ENCODE measurements around the gene MYCBP2.
"Not testable (repeated sequence)": the region's sequence is repeated elsewhere in the genome, so short reads cannot be mapped to it uniquely, and the experiment has no call there.

Gene MYCBP2

DNA sequence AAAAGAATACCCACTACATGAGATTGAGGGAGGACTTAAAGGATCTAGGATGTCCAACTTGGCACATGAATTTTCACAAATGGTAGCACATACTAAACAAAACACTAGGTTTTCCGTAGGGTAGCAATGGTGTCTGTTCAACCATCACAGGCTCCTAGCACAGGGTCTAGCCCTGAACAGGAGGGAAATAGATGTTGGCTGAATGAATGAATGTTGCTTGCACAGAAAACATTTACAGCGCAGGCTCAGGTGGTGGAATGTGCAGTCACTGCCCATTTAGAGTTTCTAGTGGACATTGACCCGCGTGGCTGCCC is 1.9 kb upstream of the MYCBP2 start:
- TF ChIP-seq, protein P1, sequence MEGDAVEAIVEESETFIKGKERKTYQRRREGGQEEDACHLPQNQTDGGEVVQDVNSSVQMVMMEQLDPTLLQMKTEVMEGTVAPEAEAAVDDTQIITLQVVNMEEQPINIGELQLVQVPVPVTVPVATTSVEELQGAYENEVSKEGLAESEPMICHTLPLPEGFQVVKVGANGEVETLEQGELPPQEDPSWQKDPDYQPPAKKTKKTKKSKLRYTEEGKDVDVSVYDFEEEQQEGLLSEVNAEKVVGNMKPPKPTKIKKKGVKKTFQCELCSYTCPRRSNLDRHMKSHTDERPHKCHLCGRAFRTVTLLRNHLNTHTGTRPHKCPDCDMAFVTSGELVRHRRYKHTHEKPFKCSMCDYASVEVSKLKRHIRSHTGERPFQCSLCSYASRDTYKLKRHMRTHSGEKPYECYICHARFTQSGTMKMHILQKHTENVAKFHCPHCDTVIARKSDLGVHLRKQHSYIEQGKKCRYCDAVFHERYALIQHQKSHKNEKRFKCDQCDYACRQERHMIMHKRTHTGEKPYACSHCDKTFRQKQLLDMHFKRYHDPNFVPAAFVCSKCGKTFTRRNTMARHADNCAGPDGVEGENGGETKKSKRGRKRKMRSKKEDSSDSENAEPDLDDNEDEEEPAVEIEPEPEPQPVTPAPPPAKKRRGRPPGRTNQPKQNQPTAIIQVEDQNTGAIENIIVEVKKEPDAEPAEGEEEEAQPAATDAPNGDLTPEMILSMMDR (conservative IDR thresholded peaks at IDR 0.05; ENCODE audit: low read depth, low read length), result no peak
- no peak for DNase-seq (ENCODE audit: low read depth)
- H3K4me3 ChIP-seq (ENCODE audit: low read length), result peak overlapping the region; percentile 91

DNA sequence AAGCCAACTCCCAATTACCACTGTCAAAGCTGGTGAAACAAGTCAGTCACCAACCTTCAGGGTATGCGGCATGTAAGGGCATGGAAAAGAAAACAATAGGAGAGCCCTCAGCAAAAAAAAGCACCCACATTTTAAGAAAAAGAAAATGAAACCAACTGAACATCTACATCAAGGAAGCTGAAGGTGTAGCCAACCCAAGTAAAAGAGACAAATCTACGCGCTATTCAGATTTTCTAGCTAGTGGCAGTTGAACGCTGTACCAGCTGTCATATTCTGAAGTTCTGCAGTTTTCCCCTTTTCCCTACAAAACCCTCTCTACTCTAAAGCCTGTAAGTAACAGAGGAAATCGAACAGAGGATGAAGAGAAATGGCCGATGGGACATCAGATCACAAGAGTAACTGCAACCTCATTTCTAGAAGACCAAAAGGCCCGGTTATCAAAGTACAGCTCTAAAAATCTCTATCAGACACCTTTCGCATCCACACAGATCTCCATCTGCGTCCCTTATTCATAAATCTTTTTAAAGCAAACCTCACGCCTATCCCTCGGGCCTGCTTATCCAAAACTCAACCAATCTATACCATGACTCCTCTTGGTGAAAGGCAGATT is 1.4 kb downstream of the MYCBP2 start:
- TF ChIP-seq, protein P1 (conservative IDR thresholded peaks at IDR 0.05; ENCODE audit: low read depth, low read length), result no peak
- peak overlapping the region; percentile 81 for H3K4me3 ChIP-seq (ENCODE audit: low read length)
- no peak for DNase-seq (ENCODE audit: low read depth)

DNA sequence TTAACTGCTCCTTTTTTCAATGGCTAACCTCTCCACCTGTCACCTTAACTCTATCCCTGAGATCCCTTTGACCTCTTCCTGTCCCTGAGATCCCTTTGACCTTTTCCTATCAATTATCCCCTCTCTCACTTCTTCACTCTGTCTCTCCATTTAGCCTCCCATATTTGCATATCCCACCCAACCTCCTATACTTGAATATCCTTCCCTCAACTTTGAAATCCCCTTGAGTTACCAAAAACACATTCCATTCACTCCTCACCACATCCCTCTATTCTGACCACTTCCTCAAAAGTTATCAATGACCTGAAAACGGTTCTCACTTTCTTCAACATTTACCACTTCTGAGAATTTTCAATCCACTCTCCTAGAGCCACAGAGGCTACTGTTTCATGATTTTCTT is 3.0 kb downstream of the MYCBP2 start:
- H3K4me3 ChIP-seq (ENCODE audit: low read length), result no peak overlapping the region
- TF ChIP-seq, protein P1 (conservative IDR thresholded peaks at IDR 0.05; ENCODE audit: low read depth, low read length), result no peak
- no peak for DNase-seq (ENCODE audit: low read depth)

DNA sequence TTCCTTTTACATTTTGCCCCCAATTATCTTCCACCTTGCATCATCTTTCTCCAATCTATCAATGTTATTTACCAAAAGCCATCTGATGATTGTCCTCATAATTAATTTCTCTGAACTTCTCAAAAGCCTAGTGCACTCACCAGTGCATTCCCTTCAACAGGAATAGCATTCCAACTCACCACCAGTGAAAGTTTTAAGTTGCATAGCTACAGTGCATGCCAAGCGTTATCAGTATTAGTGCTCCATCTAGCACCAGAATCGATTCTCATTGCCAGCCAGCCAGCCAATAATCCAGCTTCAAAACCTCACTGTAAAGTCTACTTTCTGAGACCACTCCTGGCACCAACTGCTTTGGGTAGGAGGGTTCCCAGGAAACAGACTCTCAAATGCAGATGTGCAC is 7.4 kb downstream of the MYCBP2 start:
- TF ChIP-seq, protein P1 (conservative IDR thresholded peaks at IDR 0.05; ENCODE audit: low read depth, low read length), result no peak
- DNase-seq (ENCODE audit: low read depth), result no peak
- no peak overlapping the region for H3K4me3 ChIP-seq (ENCODE audit: low read length)

DNA sequence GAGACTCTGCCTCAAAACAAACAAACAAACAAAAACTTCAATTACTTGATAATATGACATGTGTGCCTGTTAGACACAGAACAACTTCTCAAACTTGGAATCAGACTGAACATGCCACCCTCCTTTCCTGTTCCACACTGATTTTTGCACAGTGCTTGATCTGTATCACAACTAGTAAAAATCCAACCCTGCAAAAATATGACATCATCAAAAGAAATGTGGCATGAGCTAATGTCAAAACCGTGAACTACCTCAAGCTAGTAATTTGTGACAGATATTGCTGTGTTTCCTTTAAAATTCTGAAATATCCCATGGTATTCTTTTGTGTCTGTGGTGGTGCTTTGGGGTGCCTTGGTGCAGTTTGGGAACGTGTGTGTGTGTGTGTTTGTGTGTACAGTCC is 8.2 kb downstream of the MYCBP2 start:
- TF ChIP-seq, protein P1 (conservative IDR thresholded peaks at IDR 0.05; ENCODE audit: low read depth, low read length), result no peak
- no peak for DNase-seq (ENCODE audit: low read depth)
- no peak overlapping the region for H3K4me3 ChIP-seq (ENCODE audit: low read length)

DNA sequence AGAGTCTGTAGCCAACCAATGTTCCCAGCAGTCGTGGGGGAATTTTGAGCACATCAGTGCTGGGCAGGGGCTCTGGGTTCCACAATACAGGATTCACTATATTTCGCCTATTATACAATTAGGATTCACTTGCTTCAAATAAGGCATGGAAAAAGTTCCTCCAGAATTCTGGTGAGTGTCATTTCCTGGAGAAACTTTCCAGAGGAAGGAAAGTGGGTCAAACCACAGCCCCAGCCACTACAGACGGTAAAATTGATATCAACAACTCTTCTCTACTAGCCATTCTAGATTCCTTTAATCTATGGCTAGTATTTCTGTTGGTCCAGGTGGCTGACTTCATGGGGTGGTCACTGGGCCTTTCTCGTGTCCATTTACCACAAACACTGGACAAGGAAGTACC is 10.5 kb downstream of the MYCBP2 start:
- no peak overlapping the region for H3K4me3 ChIP-seq (ENCODE audit: low read length)
- DNase-seq (ENCODE audit: low read depth), result no peak
- TF ChIP-seq, protein P1 (conservative IDR thresholded peaks at IDR 0.05; ENCODE audit: low read depth, low read length), result no peak

DNA sequence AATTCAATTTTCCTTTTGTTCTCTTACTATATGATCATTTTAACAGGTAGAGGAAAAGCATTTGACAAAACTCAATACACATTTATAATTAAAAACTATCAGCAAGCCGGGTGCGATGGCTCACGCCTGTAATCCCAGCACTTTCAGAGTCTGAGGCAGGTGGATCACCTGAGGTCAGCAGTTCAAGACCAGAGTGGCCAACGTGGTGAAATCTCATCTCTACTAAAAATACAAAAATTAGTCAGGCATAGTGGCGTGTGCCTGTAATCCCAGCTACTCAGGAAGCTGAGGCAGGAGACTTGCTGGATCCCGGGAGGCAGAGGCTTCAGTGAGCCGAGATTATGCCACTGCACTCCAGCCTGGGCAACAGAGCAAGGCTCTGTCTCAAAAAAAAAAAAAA is 11.4 kb downstream of the MYCBP2 start:
- H3K4me3 ChIP-seq (ENCODE audit: low read length); DNase-seq (ENCODE audit: low read depth): not testable (repeated sequence)

DNA sequence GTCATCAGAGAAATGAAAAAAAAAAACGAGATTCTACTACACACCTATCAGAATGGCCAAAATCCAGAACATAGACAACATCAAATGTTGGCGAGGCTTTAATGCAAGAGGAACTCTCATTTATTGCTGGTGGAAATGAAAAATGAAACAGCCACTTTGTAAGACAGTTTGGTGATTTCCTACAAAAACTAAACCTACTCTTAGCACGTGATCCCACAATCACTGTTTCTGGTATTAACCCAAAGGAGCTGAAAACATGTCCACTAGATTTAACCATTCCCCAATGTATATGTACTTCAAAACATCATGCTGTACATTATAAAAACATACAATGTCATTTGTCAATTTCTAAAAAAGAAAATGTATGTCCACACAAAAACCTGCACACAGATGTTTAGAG is 13.0 kb downstream of the MYCBP2 start:
- H3K4me3 ChIP-seq (ENCODE audit: low read length), result no peak overlapping the region
- TF ChIP-seq, protein P1 (conservative IDR thresholded peaks at IDR 0.05; ENCODE audit: low read depth, low read length), result no peak
- DNase-seq (ENCODE audit: low read depth), result no peak
